ENCODE data around the gene OSBPL9. TPM values are rescaled to one million over a fixed set of nuclear protein-coding genes. Genes with fewer than 3 reads are reported as not detected.

The OSBPL9 gene
- polyA plus RNA-seq, 3 donors: 25.5 to 34.0 (median 28.0) TPM

DNA sequence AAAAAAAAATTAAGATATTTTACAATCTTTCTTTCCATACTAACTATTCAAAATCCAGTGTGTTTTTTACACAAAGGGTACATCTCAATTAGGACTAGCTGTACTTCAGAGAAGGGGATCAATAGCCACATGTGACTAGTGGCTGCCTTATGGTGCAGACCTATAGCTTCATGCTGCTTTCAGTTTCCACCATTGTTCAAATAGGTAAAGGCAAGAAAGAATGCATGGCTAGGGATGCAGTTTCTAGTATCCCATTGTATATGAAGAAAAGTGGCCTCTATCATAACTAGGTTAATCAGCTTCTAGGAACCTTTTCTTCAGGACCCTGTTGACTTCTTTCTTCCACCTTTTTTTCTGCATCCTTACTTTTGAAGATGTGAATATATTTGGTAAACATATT, 35.7 kb downstream of the OSBPL9 start:
- no peak overlapping the region for H3K27ac ChIP-seq (ENCODE audit: low read depth, low read length)

GRCh38 chr1:51653127-51653526, 36.2 kb downstream of the OSBPL9 start:
- no peak overlapping the region for H3K27ac ChIP-seq (ENCODE audit: low read depth, low read length)

DNA sequence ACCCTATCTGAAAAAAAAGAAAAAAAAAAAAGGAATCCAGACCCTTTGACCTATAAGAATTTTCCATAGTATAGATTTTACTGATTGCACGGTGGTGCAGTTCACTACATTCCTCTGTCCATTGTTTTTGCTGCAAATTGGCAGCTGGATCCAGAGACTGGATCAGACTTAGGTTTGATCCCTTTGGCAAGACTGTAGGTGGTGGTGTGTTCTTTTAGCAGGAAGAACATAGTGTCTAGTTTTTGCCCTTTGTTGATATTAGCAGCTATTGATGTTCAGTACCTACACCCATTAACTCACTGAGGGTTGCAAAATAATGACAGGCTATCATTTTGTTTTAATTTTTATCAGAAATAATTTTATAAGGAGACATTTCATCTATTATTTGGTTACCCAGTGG, 37.1 kb downstream of the OSBPL9 start:
- H3K27ac ChIP-seq (ENCODE audit: low read depth, low read length): no peak overlapping the region
- 76 to 81% (median 77%) methylated on average over 1 of the region's 1 CpG for WGBS, 3 donors

- H3K27ac ChIP-seq (ENCODE audit: low read depth, low read length): no peak overlapping the region
- 97 to 98% (median 97%) methylated on average over 4 of the region's 4 CpGs for WGBS, 3 donors
These were observed 39.5 kb downstream of the OSBPL9 start for GRCh38 chr1:51656374-51656773.

DNA sequence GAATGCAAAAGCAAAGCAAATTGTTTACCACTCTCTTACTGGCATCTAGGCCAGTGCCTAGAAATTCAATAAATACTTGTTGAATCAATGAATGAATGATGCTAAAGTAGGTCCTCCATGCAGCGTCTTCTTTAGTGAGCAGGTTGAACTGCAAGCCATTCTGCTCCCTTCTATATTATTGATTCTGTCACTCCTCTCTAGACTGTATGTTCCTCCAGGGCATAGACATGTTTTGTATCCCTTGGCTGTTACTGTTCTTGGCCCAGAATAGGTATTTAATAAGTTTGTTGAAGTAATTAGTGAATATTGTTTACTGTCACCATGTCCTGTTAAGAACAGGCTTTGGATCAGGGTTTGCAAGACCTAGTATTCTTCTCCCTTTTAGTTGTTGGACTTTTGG, 43.7 kb downstream of the OSBPL9 start:
- H3K27ac ChIP-seq (ENCODE audit: low read depth, low read length): no peak overlapping the region
- 89 to 96% (median 96%) methylated on average over 1 of the region's 1 CpG for WGBS, 3 donors

GRCh38 chr1:51661081-51661518, 44.2 kb downstream of the OSBPL9 start:
- WGBS, 3 donors: 39 to 61% (median 50%) methylated on average over 3 of the region's 3 CpGs
- no peak overlapping the region for H3K27ac ChIP-seq (ENCODE audit: low read depth, low read length)

- 62 to 69% (median 63%) methylated on average over 1 of the region's 1 CpG for WGBS, 3 donors
These were observed 46.2 kb downstream of the OSBPL9 start for GRCh38 chr1:51663105-51663504.

DNA sequence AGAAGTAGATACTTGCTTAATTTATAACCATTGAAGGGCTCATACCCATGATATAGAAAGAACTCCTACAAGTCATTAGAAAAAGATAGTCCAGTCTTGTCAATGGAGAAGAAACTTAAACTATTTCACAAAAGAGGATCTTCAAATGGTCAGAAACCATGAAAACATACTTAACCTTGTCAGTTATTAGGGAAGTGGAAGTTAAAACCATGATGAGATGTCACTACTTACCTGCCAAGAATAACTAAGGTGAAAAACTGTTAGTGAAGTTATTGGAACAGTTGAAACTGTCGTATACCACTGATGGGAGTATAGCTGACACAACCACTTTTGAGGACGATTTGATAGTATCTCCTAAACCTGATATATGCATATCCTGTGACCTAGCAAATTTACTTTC, 46.8 kb downstream of the OSBPL9 start:
- no peak overlapping the region for H3K27ac ChIP-seq (ENCODE audit: low read depth, low read length)
- WGBS, 3 donors: 89 to 95% (median 93%) methylated on average over 2 of the region's 2 CpGs

More at GRCh38 chr1:51663105-51663504, 46.2 kb downstream of the OSBPL9 start:
- H3K27ac ChIP-seq (ENCODE audit: low read depth, low read length): no peak overlapping the region

DNA sequence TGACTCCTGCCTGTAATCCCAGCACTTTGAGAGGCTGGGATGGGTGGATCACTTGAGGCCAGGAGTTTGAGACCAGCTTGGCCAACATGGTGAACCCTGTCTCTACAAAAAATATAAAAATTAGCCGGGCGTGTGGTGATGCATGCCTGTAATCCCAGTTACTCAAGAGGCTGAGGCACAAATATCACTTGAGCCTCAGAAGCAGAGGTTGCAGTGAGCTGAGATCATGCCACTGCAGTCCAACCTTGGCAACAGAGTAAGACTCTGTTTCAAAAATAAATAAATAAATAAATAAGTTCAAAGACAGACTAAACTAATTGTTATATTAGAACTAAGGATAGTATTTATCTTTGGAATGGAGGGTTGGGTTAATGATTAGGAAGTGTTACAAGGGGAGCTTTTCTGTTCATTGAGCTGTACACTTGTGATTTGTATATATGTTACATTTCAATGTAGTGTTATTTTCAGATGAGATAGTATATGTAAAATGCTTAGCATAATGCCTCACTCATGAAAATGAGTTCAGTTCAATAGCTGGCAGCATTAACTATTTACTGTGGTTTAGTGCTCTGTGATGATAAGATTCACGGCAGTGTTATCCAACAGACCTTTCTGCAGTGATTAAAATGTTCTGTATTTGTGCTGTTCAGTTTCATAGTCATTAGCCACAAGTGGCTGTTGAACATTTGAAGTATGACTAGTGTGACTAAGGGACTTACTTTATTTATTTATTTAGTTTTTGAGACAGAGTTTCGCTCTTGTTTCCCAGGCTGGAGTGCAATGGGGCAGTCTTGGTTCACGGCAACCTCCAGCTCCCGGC, 47.7 kb downstream of the OSBPL9 start:
- WGBS, 3 donors: 83 to 94% (median 91%) methylated on average over 6 of the region's 6 CpGs
- H3K27ac ChIP-seq (ENCODE audit: low read depth, low read length): no peak overlapping the region

GRCh38 chr1:51666478-51666877, 49.6 kb downstream of the OSBPL9 start:
- WGBS, 3 donors: 48 to 71% (median 52%) methylated on average over 2 of the region's 2 CpGs
- no peak overlapping the region for H3K27ac ChIP-seq (ENCODE audit: low read depth, low read length)

GRCh38 chr1:51667561-51667960, 50.7 kb downstream of the OSBPL9 start:
- no peak overlapping the region for H3K27ac ChIP-seq (ENCODE audit: low read depth, low read length)
- 60 to 98% (median 98%) methylated on average over 2 of the region's 2 CpGs for WGBS, 3 donors

DNA sequence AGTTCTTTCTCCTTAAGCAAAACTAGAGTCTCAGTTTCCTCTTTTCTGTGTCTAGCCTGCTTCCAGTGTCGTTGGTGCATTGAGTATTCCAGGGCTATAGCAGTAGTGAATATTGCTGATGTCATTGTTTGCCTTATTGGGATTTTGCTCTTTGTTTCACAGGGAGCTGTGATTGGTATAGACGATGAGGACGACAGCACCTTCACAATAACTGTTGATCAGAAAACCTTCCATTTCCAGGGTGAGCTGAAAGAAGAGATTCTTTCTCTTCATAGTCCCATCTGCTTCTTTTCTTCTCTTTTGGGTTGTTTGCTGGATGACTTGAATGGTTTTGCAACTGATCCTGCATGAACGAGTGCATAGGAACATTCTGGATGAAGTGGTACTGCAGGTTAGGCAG, 52.4 kb downstream of the OSBPL9 start:
- H3K27ac ChIP-seq (ENCODE audit: low read depth, low read length): no peak overlapping the region
- WGBS, 3 donors: 71 to 89% (median 86%) methylated on average over 4 of the region's 4 CpGs

- 93 to 99% (median 96%) methylated on average over 2 of the region's 2 CpGs for WGBS, 3 donors
- no peak overlapping the region for H3K27ac ChIP-seq (ENCODE audit: low read depth, low read length)
These were observed 52.9 kb downstream of the OSBPL9 start for GRCh38 chr1:51669816-51670215.

- H3K27ac ChIP-seq (ENCODE audit: low read depth, low read length): no peak overlapping the region
- WGBS, 3 donors: 76 to 89% (median 78%) methylated on average over 4 of the region's 4 CpGs
These were observed 54.8 kb downstream of the OSBPL9 start for GRCh38 chr1:51671527-51672325.

DNA sequence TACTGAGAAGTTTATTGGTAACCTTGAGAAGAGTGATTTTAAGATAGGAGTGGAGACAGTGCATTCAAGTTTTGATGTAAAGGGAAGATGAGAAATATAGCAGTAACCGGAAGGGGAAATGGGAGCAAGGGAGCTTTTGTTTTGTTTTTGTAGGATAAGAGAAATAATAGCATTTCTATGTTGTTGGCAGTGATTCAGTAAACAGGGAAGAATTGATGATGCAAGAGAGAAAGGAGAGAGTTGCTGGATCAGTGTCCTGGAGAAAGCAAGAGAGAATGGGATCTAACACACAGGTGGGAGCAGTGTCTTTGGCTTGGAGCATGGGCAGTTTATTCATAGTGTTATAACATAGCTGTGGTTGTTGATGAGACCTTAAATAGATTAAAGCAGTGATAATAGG, 56.4 kb downstream of the OSBPL9 start:
- 96 to 100% (median 97%) methylated on average over 1 of the region's 1 CpG for WGBS, 3 donors
- no peak overlapping the region for H3K27ac ChIP-seq (ENCODE audit: low read depth, low read length)

- 95 to 99% (median 96%) methylated on average over 2 of the region's 2 CpGs for WGBS, 3 donors
- H3K27ac ChIP-seq (ENCODE audit: low read depth, low read length): no peak overlapping the region
These were observed 58.4 kb downstream of the OSBPL9 start for GRCh38 chr1:51675177-51675780.

- H3K27ac ChIP-seq (ENCODE audit: low read depth, low read length): no peak overlapping the region
These were observed 62.5 kb downstream of the OSBPL9 start for GRCh38 chr1:51679435-51679834.

GRCh38 chr1:51684776-51685175, 67.9 kb downstream of the OSBPL9 start:
- no peak overlapping the region for H3K27ac ChIP-seq (ENCODE audit: low read depth, low read length)
- 97 to 99% (median 98%) methylated on average over 5 of the region's 5 CpGs for WGBS, 3 donors

DNA sequence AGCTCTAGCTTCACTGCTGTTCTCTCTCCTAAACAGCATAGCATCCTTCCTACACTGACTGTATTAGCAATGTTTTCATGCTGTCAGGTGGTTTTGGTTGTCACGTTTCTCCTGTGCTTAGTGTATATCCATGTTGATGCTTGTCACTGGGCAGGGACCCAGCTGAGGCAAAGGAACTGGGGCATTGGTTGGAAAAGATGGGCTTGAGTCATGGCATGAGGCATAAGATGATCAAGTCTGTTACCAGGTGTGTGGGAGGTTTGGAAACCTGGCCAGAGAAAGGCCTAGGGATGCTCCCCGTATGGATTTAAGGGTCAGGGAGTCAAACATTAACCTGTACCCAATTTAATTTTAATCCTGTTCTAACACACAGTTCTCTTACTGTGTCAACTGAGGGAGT, 69.6 kb downstream of the OSBPL9 start:
- 50 to 74% (median 62%) methylated on average over 2 of the region's 2 CpGs for WGBS, 3 donors
- no peak overlapping the region for H3K27ac ChIP-seq (ENCODE audit: low read depth, low read length)

All from adipose tissue (tissue), 3 donors.